GM18868 (cell line): ENCODE data around the gene H19.

ENCODE experiments used
- ATAC-seq: cut with Tn5 transposase; IDR thresholded peaks from one replicate; pipeline ENCODE4 v1.9.1; 2021; ENCODE audit warnings: mild to moderate bottlenecking, moderate library complexity; ENCODE audit not compliant: unreplicated experiment

Gene H19

GRCh38 chr11:1987024-1987423, 10.6 kb downstream of the H19 start:
- no peak for ATAC-seq

DNA sequence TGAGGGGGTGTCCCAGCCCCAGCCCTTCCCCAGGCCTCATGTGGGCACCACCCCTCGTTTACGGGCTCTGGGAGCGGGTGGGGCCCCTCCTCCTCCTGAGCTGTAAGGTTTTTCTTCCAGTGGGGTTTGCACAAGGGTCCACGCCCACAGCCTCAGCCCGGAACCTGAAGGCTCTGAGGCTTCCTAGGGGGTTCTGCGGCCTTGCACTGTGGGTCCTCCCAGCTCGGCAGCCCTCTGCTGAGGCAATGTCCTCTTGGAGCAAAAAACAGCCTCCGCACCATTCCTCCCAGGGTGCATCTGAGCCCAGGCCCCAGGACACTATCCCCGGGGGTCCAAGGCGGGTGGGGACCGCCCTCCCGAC, 14.1 kb downstream of the H19 start:
- no peak for ATAC-seq

DNA sequence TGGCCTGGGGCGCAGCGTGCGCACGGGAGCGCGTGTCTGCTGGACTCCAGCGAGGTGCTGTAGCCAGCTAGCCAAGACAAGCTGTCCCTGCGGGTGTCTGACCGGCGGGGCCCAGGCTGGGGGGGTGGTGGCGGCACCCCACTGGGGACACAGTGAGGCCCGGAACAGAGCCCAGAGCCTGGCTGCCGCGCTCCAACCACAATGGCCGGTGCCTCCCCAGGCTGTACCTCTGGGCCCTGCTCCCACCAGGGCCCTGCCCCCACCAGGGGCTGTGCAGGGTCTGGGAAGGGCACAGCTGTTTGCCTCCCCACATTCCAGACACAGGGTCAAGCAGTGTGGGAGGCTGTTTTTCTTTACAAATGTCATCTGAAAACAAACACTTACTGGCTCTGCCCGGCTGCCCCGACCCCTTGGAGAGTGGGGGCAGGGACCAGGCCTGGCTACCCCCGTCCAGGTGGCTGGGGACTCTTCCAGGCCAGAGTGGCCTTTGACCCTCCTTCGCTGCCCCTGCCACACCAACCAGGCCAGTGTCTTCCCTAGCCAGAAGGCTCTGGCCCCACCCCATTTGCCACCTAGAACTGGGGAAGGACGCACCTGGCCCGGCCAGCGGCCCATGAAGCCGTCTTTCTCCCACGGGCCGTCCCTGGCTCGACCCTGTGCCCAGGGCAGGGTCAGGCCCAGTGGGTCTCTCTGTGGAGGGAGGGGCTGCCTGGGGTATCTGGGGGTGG, 14.6 kb downstream of the H19 start:
- ATAC-seq: no peak

- no peak for ATAC-seq
These were observed 18.0 kb downstream of the H19 start for GRCh38 chr11:1979607-1980006.

GRCh38 chr11:1978720-1979473, 18.7 kb downstream of the H19 start:
- no peak for ATAC-seq

GRCh38 chr11:1975185-1975584, 22.5 kb downstream of the H19 start:
- no peak for ATAC-seq

DNA sequence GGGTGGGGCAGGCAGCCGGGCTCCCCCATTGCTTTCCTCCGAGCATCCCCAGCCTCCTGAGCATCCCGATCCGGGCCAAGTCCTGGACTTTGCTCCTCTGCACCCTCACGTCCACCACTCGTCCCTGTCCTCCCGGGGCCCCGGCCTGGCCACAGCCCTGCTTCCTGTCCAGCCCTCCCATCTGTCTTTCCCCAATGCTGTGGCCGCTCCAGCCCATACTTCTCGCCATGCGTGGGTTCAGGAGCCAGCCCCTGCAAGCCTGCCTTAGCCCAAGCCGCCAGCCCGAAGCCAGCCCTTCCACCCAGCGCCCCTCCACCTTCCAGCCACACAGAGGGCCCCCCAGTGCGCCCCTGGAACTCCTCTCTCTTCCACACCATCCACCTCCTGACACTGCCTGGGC, 26.7 kb downstream of the H19 start:
- no peak for ATAC-seq

- ATAC-seq: no peak
These were observed 27.9 kb downstream of the H19 start for GRCh38 chr11:1969776-1970175.

- ATAC-seq: no peak
These were observed 28.6 kb downstream of the H19 start for GRCh38 chr11:1969035-1969434.

DNA sequence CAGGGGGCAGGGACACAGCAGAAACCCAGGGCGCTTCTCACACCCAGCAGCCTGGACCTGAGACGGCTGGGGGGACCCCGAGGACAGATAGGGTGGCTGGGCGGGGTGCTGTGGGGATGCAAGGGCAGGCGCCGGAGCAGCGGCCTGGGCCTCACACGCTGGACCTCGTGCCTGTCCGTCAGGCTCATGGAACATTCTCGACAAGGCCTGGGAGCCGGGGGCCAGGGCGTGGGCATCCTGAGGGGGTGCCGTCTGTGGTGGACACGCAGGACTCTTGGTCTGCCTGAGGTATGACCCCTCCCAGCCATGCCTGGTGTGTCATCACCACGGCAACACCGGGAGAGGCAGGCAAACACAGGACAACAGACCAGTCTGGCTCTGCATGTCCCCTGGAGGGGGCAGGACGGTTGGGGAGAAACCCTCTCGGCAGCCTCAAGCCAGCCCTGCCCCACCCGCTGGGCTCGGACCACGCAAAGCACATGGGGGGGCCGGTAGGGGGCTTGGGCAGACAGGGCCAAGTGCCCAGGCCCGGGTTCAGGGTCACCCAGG, 29.1 kb downstream of the H19 start:
- no peak for ATAC-seq

DNA sequence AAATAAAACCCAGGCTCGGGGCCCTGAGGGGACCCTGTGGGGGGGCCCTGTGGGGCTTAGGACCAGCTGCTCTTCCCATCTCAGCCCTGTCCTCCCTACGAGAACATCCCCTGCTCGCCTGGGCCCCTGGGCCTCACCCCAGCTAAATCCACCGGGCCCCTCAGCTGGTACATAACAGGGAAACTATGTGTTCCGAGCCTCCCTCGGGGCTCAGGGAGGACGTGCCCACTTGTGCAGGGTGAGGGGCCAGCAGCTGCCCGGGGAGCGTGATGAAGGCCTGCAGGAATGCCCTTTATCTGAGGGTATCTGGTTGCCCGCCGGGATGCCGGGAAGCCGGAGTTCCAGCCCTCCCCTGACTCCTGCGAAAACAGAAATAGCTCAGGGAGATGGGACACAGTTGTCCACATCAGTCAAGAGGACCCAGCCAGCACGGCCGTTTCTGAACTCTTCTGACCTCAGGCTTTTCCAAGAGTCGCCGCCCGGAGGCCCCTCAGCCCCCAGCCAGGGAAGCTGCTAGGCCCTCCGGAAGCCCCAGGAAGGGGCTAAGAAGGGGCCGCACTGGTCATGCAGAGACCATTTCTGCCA, 29.9 kb downstream of the H19 start:
- ATAC-seq: no peak

- ATAC-seq: no peak
These were observed 31.1 kb downstream of the H19 start for GRCh38 chr11:1966531-1966930.

DNA sequence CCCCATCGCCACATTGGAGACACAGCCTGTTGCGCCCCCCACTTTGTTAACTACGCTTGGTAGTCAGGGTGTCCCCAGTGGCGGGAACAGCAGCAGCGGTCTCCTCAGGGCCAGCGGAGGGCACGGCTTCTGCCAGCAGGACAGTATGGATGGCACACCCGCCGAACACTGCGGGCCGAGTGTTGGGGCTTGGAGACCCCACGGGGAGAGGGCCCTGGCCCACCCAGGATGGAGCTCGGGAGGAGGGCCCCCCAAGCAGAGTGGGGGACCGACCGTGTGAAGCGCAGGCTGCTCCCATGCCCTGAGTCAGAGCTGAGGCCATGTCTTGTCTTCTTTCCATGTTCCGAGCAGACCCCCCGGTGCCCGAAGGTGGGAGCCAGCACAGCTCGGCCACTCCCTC, 32.7 kb downstream of the H19 start:
- no peak for ATAC-seq

GRCh38 chr11:1964348-1964747, 33.3 kb downstream of the H19 start:
- ATAC-seq: no peak

DNA sequence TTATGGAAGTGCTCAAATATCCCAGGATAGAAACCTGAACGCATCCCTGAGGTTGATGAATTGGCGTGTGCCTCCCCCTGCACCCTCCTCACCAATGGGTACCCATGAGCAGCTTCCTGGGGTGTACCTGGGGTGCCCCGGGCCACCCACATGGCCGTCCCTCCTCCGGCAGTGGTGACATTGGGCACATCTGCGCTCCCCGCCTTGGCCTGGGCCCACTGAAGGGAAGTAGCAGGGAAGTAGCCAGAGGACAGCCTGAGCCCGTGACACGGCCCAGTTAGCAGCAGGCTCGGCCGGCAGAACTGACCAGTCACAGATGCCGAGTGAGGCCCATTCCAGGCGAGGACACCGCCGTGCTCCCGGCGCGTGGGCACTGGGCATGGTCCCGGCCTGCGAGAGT, 33.8 kb downstream of the H19 start:
- no peak for ATAC-seq

- ATAC-seq: no peak
These were observed 37.9 kb downstream of the H19 start for GRCh38 chr11:1959786-1960185.

GRCh38 chr11:1958367-1958766, 39.3 kb downstream of the H19 start:
- ATAC-seq: no peak

DNA sequence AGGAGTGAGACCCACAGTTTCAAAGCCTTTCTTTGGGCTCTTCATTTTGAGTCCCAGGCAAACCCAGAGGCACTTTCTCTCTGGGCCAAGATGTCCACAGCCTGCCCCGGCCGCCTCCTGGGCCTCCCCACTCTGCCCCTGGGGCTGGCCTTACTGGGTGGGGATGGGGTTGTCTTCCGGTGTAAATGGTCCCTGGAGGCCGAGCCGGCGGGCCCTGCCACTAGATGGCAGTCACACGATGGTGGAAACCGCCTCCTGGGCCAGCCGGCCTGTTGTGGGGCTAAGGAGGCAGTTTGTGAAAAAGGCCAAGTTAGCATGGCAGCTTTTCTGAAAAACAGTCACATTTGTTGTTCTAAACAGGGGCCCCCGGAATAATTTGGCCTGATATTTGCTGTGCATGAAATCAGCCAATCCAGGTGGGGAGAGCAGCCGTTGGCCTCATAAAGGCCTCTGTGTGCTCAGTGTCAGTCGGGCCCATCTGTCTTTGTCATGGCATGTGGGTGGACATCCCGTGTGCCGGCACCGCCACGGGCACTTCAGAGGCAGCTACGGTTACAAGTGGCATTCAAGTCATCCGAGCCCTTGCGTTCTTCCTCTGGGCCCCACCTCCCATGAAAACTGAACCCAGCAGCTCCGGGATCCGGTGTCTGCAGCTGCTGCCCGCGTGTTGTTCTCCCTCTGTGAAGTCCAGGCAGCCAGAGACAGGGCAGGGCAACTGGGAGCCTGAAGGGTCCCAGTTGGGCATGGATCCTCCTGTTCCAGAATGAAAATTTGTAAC, 44.0 kb downstream of the H19 start:
- no peak for ATAC-seq

- ATAC-seq: no peak
These were observed 44.7 kb downstream of the H19 start for GRCh38 chr11:1952806-1953482.

- ATAC-seq: no peak
These were observed 47.7 kb downstream of the H19 start for GRCh38 chr11:1949922-1950321.

GRCh38 chr11:1949302-1949701, 48.3 kb downstream of the H19 start:
- no peak for ATAC-seq
